CMK (cell line): ENCODE measurements around the gene LCOR.

Source experiments
- DNase-seq: peaks from one replicate; pipeline ENCODE4 v3.0.0-alpha.2; 2010; ENCODE audit warnings: low read depth

The LCOR gene

DNA sequence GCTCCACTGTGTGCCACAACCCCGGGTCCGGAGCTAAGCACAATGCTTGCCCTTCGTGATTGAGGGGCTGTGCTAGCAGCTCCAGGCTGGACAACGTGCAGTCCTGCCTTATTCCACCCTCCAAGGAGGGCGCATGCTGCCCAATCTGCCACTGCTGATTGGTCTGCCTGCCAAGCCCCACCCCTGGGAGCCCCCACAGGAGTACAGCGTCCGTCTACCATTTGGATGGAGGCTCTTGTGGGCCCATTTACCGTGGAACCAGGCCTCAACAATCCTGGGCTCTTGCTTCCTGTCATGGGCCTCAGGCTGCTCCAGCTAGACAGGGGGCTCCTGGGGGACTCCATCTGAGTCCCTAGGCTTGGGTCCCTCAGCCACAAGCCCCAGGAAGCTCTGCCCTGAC, 180.4 kb downstream of the LCOR start:
- DNase-seq, result no peak

DNA sequence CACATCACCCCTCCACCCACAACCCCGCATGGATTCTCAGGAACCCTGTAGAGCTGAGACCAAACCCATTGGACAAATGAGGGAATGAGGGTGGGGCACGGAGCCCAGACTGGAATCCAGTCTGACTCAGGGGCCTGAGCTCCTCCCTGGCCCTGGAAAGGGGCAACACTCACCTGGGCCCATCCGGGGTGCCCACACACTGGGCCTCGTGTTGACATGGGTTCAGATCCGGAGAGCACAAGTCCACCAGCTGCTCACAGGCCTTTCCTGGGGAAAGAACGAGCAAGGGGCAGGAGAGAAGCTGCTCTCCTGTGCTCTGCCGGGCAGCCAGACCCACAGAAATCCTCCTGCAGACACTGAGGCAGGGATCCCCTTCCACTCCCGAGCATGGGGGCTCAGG, 181.5 kb downstream of the LCOR start:
- no peak for DNase-seq

DNA sequence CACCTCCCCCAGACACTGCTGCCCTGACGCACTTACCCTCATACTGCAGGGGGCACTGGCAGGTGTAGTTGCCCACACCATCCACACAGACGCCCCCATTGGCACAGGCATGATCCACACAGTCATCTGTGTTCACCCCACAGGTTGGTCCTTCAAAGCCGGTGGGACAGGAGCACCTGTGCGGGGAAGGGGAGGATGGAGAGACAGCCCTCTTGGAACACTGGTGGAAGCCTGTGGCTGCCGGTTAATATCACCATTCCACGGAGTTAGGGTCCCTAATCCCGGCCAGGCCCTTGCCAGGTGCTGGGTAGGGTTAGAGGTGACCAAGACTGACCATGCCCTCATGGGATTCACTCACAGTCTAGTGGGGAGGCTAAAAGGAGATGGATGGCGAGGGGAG, 181.9 kb downstream of the LCOR start:
- DNase-seq, result no peak

DNA sequence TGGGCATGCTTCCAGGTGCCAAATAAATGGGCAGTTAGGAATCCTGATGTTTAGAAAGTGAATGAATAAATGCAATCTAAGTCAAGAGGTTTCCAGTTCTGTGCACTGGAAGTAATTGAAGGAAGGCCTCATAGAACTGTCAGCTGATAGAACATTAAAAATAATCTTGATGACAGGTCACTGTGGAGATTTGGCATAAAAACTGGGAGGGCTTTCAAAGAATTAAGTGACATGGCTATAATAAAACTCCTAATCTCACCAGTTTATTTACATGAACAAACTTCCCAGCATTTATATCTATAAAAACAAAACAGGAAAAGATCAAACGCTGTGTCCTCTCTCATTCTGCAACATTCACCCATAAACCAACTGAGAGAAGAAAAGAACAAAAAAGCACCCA, 183.1 kb downstream of the LCOR start:
- no peak for DNase-seq

- DNase-seq, result no peak
Observed at GRCh38 chr10:97016728-97017473, 184.8 kb downstream of the LCOR start.

- no peak for DNase-seq
Observed at GRCh38 chr10:97017474-97017903, 185.4 kb downstream of the LCOR start.

- DNase-seq, result no peak
Observed at GRCh38 chr10:97018251-97019212, 186.4 kb downstream of the LCOR start.

DNA sequence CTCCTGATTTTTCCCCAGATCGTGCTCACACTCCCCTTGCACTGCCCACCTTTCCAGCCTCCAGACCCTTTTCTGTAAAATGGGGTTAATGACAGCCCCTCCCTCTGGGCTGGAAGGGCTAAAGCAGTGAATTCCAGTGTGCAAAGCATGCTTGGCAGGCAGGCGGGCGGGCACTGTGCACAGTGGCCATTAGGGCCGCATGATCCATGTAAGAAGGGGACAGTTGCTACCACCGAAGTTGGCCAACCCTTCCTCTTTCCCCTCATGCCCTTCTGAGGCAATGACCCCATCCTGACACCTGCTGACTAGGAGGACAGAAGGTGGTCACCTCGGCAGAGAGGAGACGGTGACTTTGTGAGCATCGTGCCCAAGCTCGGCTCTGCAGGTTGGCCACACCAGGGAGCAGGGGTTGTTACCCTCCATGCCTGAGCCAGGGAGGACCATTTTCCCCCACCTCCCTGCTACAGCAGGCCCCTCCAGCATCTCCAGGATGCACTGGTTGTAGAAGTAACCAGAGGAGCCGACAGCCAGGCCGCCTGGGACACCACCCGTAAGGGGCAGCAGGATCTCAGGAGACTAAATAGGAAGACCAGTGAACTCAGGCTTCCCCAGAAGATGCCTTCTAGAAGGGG, 187.2 kb downstream of the LCOR start:
- DNase-seq, result no peak

DNA sequence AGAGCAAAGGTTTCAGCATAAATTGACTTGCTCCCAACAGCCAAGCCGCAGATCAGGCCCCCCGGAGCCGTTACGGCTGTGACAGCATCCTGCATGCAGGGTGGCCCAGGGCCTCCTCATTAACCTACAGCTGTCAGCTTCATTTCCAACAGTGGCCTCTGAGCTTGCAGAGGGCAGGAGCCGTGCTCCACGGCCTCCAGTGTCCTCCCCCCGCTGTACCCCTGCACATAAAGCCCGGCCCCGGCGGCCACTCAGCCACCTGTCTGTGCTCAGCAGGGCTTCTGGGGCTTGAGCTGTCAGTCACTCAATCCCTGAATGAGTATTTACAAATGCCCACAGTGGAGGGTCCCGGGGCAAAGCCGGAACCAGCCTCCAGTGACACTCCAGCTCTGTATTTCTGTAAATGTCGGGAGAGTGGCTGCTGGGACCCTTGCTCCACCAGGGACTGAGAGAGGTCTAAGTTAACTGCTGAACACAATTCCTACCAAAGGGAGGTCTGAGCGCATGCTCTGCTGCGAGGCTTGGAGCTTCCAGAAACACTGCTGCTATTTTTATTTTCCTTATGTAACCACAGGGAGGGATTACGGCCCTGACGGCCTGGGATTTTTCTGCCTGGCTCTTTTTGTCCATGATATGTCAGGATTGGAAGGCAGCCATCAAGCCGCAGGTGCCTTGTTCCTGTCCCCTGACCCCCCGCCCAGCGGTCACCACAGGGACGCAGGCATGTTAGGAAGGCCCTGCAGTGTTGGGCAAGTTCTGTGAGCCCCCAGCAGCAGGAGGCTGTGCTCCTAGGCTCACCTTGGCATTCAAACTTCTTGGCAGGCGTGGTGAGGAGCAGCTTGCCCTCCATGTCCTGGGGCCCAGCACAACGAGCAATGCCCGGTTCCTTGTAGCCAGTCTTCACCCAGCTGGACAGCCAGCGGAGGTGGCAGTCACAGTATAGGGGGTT, 188.6 kb downstream of the LCOR start:
- DNase-seq, result no peak

GRCh38 chr10:97022616-97023015, 190.5 kb downstream of the LCOR start:
- no peak for DNase-seq

GRCh38 chr10:97023401-97024167, 191.5 kb downstream of the LCOR start:
- DNase-seq, result no peak

- DNase-seq, result no peak
Observed at GRCh38 chr10:97024168-97025073, 192.3 kb downstream of the LCOR start.

DNA sequence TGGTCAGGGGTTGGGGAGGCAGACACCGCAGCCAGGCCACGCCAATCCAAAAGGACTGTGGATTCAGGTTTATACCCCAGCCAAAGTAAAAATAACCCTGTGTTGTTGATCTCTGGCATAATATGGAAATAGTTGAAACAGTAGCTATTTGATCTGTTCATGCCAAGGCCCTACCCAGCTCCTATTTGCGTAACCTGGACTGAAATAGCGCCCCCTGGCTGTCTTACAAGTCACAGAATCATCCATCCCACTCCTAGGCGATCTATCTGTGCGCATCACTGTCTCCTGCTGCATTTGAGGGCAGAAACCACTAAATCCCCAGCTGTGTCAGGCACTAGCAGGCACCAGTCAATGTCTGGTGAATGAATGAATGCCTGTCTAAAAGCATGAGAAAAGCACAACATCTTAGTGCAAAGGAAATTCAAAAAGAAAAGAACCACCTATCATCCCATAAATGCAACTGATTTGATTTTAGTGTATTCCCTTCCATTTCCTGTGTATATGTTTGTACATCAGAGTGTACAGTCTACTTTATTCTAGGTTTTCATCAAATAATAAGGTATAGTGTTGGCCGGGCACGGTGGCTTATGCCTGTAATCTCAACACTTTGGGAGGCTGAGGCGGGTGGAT, 193.6 kb downstream of the LCOR start:
- DNase-seq, result peak; percentile 47

GRCh38 chr10:97028126-97028831, 196.2 kb downstream of the LCOR start:
- DNase-seq, result no peak

- DNase-seq, result no peak
Observed at GRCh38 chr10:97028832-97029178, 196.7 kb downstream of the LCOR start.

DNA sequence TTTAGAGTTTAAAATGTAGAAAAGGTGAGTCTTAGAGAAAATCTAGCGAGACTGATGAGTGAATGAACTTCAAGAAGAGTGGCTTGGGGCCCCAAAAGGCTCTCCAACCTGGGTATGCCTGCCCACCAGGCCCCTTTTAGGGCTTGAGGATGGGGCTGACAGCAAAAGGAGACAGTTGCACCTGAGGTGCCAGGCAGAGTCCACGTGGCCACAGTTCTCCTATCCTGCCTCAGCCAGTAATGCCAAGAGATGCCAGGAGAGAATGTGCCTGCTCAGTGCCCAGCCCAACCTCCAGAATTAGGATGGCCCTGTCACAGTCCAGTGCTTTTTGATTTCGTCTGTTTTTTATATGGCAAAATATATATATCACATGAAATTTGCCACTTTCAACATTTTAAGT, 197.2 kb downstream of the LCOR start:
- DNase-seq, result no peak

DNA sequence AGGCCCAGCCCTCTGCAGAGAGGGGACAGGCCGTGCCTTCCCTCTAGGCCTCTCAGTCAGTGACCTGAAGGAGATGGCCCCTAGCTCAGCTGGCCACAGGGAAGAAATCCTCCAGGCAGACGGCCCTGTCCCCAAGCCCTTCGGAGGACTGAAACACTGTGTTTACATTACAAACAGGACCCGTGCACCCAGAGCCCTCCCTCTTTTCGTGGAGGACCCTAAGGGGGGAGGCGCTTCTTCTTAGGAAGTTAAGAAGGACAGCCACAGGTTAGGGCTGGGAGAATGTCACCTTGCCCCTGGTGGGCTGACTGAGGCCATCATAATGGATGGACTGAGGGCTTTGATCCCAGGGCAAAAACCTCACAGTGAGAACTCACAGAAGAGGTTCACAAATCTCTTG, 198.8 kb downstream of the LCOR start:
- no peak for DNase-seq

- DNase-seq, result no peak
Observed at GRCh38 chr10:97031459-97031858, 199.4 kb downstream of the LCOR start.

- DNase-seq, result no peak
Observed at GRCh38 chr10:97032624-97033023, 200.5 kb downstream of the LCOR start.
